Measurements from ENCODE around the gene CCR6.

- TF ChIP-seq TAF1 (IDR thresholded peaks at IDR 0.05; ENCODE audit: low read depth, low read length): no peak
- TF ChIP-seq POLR2A (IDR thresholded peaks at IDR 0.05; ENCODE audit: low read depth, low read length): no peak
- no peak for TF ChIP-seq POLR2AphosphoS5 (IDR thresholded peaks at IDR 0.05; ENCODE audit: low read depth, low read length)
Measured at GRCh38 chr6:167129562-167129961, 6.7 kb downstream of the CCR6 start.
